ENCODE data around the gene AHNAK2.
"Not testable (repeated sequence)": the region's sequence is repeated elsewhere in the genome, so short reads cannot be mapped to it uniquely, and the experiment has no call there.

DNA sequence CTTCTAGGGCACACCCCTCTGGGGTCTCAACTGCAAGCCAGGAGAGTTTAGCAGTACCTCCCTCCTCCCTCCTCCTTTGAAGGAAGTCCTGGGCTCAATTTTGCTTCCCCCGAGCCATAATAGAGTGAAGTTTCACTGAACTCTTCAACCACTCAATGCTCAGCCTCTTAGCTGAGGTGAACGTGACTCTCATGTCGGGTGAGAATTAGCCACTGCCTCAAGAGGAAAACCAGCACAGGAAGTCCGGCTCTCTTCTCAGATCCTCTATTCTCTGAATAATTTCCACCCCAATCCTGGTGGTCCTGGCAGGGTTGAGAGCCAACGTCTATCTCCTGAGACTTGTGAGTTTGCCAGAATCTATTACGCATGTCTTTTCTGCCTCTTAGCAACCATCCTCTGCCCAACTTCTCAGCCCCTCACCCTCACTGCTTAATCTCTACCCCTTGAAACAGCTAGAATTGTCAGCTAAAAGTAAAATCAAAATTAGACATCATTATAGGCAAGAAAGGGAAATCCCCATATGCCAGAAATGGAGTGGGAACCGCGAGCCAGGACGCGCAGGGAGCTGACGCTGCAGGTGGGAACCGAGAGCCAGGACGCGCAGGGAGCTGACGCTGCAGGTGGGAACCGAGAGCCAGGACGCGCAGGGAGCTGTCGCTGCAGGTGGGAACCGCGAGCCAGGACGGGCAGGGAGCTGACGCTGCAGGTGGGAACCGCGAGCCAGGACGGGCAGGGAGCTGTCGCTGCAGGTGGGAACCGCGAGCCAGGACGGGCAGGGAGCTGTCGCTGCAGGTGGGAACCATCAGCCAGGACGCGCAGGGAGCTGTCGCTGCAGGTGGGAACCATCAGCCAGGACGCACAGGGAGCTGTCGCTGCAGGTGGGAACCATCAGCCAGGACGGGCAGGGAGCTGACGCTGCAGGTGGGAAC is 73.3 kb downstream of the AHNAK2 start:
- TF ChIP-seq, protein P1, sequence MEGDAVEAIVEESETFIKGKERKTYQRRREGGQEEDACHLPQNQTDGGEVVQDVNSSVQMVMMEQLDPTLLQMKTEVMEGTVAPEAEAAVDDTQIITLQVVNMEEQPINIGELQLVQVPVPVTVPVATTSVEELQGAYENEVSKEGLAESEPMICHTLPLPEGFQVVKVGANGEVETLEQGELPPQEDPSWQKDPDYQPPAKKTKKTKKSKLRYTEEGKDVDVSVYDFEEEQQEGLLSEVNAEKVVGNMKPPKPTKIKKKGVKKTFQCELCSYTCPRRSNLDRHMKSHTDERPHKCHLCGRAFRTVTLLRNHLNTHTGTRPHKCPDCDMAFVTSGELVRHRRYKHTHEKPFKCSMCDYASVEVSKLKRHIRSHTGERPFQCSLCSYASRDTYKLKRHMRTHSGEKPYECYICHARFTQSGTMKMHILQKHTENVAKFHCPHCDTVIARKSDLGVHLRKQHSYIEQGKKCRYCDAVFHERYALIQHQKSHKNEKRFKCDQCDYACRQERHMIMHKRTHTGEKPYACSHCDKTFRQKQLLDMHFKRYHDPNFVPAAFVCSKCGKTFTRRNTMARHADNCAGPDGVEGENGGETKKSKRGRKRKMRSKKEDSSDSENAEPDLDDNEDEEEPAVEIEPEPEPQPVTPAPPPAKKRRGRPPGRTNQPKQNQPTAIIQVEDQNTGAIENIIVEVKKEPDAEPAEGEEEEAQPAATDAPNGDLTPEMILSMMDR (IDR thresholded peaks at IDR 0.05) = not testable (repeated sequence)
- TF ChIP-seq POLR2A, EP300 (IDR thresholded peaks at IDR 0.05): not testable (repeated sequence)

All from ovary (tissue), 3 donors.